Keratinocyte (primary cell): Measurements from ENCODE around the gene GNLY. TPM values are rescaled to one million over a fixed set of nuclear protein-coding genes. Genes with fewer than 3 reads are reported as not detected.

Source experiments
- DNase-seq: peaks from one replicate; pipeline ENCODE4 v3.0.0-alpha.2; 2011; ENCODE audit warnings: low read depth, missing footprints, low spot score
- FAIRE-seq: peaks from 2 replicates; lab custom pipeline; 2011; peaks lifted over from hg19 to GRCh38; lab: Jason Lieb, UNC
- H2AFZ ChIP-seq: 2 replicates; pipeline ENCODE4 v1.6.0; 2012; ENCODE audit warnings: low read length, control low read depth, inconsistent platforms; ENCODE audit not compliant: control insufficient read depth
- H3K27ac ChIP-seq: 2 replicates; pipeline ENCODE4 v1.5.1; 2011; ENCODE audit warnings: low read length; ENCODE audit not compliant: control insufficient read depth, insufficient read depth
- H3K27me3 ChIP-seq: 3 replicates; pipeline ENCODE4 v1.6.0; 2011; ENCODE audit warnings: low read length; ENCODE audit not compliant: control insufficient read depth, insufficient read depth; ENCODE audit errors: extremely low read depth
- H3K36me3 ChIP-seq, 2 experiments: 2 replicates in 1 of 2; 3 replicates in 1 of 2; pipeline ENCODE4 v1.5.1; 2011; ENCODE audit warnings: low read length in 2 of 2, mild to moderate bottlenecking in 1 of 2; ENCODE audit not compliant: control insufficient read depth in 2 of 2, insufficient read depth in 2 of 2; ENCODE audit errors: extremely low read depth in 1 of 2
- H3K4me1 ChIP-seq: 3 replicates; pipeline ENCODE4 v1.5.1; 2011; ENCODE audit warnings: low read length; ENCODE audit not compliant: control insufficient read depth, insufficient read depth; ENCODE audit errors: extremely low read depth
- H3K4me2 ChIP-seq: 3 replicates; pipeline ENCODE4 v1.6.0; 2011; ENCODE audit warnings: low read depth, low read length; ENCODE audit not compliant: control insufficient read depth, insufficient read depth; ENCODE audit errors: extremely low read depth
- H3K4me3 ChIP-seq, 3 experiments: fragments of 200-600 bp in 1 of 3; sonication (generic) in 1 of 3; 2 replicates in 2 of 3; 3 replicates in 1 of 3; pipeline ENCODE4 v1.5.1; 2011 to 2016; ENCODE audit warnings: low read length in 3 of 3, mild to moderate bottlenecking in 3 of 3, control low read depth in 2 of 3, inconsistent platforms in 1 of 3, low read depth in 1 of 3, mixed read lengths in 1 of 3, mixed run types in 1 of 3, moderate library complexity in 1 of 3; ENCODE audit not compliant: control insufficient read depth in 2 of 3, insufficient read depth in 2 of 3; ENCODE audit errors: extremely low read depth in 1 of 3
- H3K79me2 ChIP-seq: 2 replicates; pipeline ENCODE4 v1.6.0; 2012; ENCODE audit warnings: low read length; ENCODE audit not compliant: control insufficient read depth, insufficient read depth
- H3K9ac ChIP-seq: 3 replicates; pipeline ENCODE4 v1.6.0; 2011; ENCODE audit warnings: low read length; ENCODE audit not compliant: control insufficient read depth, insufficient read depth; ENCODE audit errors: extremely low read depth
- H3K9me1 ChIP-seq: 3 replicates; pipeline ENCODE4 v1.6.0; 2011; ENCODE audit warnings: low read length; ENCODE audit not compliant: control insufficient read depth, insufficient read depth; ENCODE audit errors: extremely low read depth
- H3K9me3 ChIP-seq: 2 replicates; pipeline ENCODE4 v1.5.1; 2012; ENCODE audit warnings: low read depth, low read length; ENCODE audit not compliant: control insufficient read depth
- H4K20me1 ChIP-seq: 3 replicates; pipeline ENCODE4 v1.6.0; 2011; ENCODE audit warnings: low read length; ENCODE audit not compliant: control insufficient read depth, insufficient read depth; ENCODE audit errors: extremely low read depth
- CTCF ChIP-seq, 3 experiments: IDR thresholded peaks in 1 of 3; conservative IDR thresholded peaks in 1 of 3; optimal IDR thresholded peaks in 1 of 3; 2 replicates in 2 of 3; 3 replicates in 1 of 3; pipeline versions ENCODE3 to v1.5.1; 2011; ENCODE audit warnings: low read length in 3 of 3, mild to moderate bottlenecking in 3 of 3, moderate library complexity in 2 of 3, control low read depth in 1 of 3, inconsistent platforms in 1 of 3; ENCODE audit not compliant: insufficient read depth in 2 of 3; ENCODE audit errors: extremely low read depth in 1 of 3
- EZH2 ChIP-seq: IDR thresholded peaks from one replicate; pipeline ENCODE4 v1.6.1; 2012; ENCODE audit warnings: inconsistent platforms, mild to moderate bottlenecking, low read length, moderate library complexity
- dilution Hi-C: fragments of 300-500 bp; cut with MboI; formaldehyde crosslinking; loops from one replicate; pipeline ENCODE4 v1.7.0; 2020; ENCODE audit warnings: low sequenced_read_pairs; ENCODE audit not compliant: extremely low pct_ligation_motif_present
- polyA plus RNA-seq, 5 experiments: library from polyadenylated mRNA; depleted of rRNA in 3 of 5; stranded (reverse) in 3 of 5; stranded (forward) in 1 of 5; unstranded in 1 of 5; fragments of >200 nt; gene quantifications; 1 replicate in 1 of 5; 2 replicates in 3 of 5; 3 replicates in 1 of 5; pipeline versions ENCODE4 v1.2.1 to v1.2.3, GENCODE V29; 2011 to 2012; ENCODE audit warnings: missing spikeins in 2 of 5, low read depth in 1 of 5, low replicate concordance in 1 of 5

GNLY gene
- polyA plus RNA-seq, 1 donor (not counting 4 experiments of a cell fraction or from before 2014, with no cell fraction given) = not detected

GRCh38 chr2:85707304-85707703 is 13.1 kb downstream of the GNLY start:
- Histone ChIP-seq H3K9me1 (no peaks in the 10 kb centered on the region), H3K4me3 (no peak overlapping the region), H3K4me1 (peaks cover 18% of the 10 kb centered on the region), H3K9ac (no peak overlapping the region), H3K9me3 (no peaks in the 10 kb centered on the region), H3K79me2 (no peaks in the 10 kb centered on the region), H3K27me3 (peaks cover 19% of the 10 kb centered on the region), H2AFZ (no peak overlapping the region), H4K20me1 (no peaks in the 10 kb centered on the region), H3K4me2 (no peak overlapping the region), H3K36me3 (no peaks in the 10 kb centered on the region), H3K27ac (no peak overlapping the region)
- peak; percentile 95 for FAIRE-seq
- no peak for TF ChIP-seq EZH2
- peak; percentile 78 to 82 (median 82) for TF ChIP-seq CTCF (optimal IDR thresholded peaks at IDR 0.05 in 1 of 3, IDR thresholded peaks at IDR 0.05 in 1 of 3, conservative IDR thresholded peaks at IDR 0.05 in 1 of 3; ENCODE audit: extremely low read depth in 1 of 3, insufficient read depth in 2 of 3, low read length in 3 of 3)
- DNase-seq = peak; percentile 61
- dilution Hi-C loops = loop anchor here (25.0 kb wide), 1 partner anchor 105 kb away; no protein-coding TSS in a partner anchor

- Histone ChIP-seq H3K4me3 (no peak overlapping the region), H3K9me3 (no peaks in the 10 kb centered on the region), H3K4me2 (no peak overlapping the region), H3K36me3 (no peaks in the 10 kb centered on the region), H2AFZ (no peak overlapping the region), H4K20me1 (no peaks in the 10 kb centered on the region), H3K79me2 (no peaks in the 10 kb centered on the region), H3K27me3 (peaks cover 19% of the 10 kb centered on the region), H3K9ac (no peak overlapping the region), H3K27ac (no peak overlapping the region), H3K4me1 (peaks cover 13% of the 10 kb centered on the region), H3K9me1 (no peaks in the 10 kb centered on the region)
- FAIRE-seq (no peak), DNase-seq (no peak)
- dilution Hi-C loops = loop anchor here (25.0 kb wide), 1 partner anchor 104 kb away; no protein-coding TSS in a partner anchor
- TF ChIP-seq CTCF (optimal IDR thresholded peaks at IDR 0.05 in 1 of 3, IDR thresholded peaks at IDR 0.05 in 1 of 3, conservative IDR thresholded peaks at IDR 0.05 in 1 of 3; ENCODE audit: extremely low read depth in 1 of 3, insufficient read depth in 2 of 3, low read length in 3 of 3) (no peak), EZH2 (no peak)
These were observed 14.5 kb downstream of the GNLY start for GRCh38 chr2:85708641-85709040.
